ENCODE measurements around the gene RPS6KA1.

RPS6KA1 gene

DNA sequence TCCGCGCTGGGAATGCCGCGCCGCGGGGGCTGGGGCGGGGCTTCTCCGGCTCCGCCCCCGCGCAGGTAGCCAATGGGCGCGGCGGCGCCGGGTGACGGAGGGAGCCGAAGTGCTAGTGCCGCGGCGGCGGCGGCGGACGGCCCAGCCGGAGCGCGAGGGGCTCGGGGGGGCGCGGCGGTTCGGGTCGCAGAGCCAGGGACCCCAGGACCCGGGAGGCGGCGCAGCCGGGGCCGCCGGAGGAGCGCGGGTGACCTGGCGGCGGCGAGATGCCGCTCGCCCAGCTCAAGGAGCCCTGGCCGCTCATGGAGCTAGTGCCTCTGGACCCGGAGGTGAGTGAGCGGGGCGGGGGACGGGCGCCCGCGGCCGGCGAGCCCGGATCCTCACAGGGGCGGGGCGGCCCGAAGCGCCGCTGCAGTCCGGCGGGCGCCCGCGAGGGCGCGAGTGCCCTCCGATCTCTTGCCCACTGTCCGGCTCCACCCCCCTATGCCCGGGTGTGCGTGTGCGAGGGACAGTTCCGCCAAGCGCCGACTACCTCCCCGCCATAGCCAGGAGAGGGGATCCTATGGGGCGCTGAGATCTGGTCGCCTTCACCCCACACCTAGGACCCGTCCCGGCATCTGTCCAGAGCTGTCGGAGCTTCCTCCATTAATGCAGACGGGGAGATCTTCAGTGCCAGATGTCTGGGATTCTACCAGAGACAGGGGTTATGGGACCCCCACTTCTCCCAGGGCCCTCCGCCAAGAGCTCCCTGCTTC is at the start of gene RPS6KA1:
RPS6KA1 (plus strand) TSS at position 107 of the 755 bp plus-strand sequence; CDS start at position 267, 160 bp downstream.
- peak within 1 kb of the TSS; percentile 79 for H3K9ac ChIP-seq (ENCODE audit: insufficient read length)
- no peak for DNase-seq (ENCODE audit: low read depth, low spot score)
- TF ChIP-seq EZH2 (IDR thresholded peaks at IDR 0.05) (no peak), FOXP2 (optimal IDR thresholded peaks at IDR 0.05; ENCODE audit: control extremely low read depth, extremely low read length, insufficient read depth) (no peak), POLR2AphosphoS5 (IDR thresholded peaks at IDR 0.05; ENCODE audit: borderline replicate concordance, low read depth, low read length) (no peak)
- H3K27ac ChIP-seq: no peak within 1 kb of the TSS
- no peaks in the 10 kb centered on the region for H3K36me3 ChIP-seq (ENCODE audit: insufficient read depth, low read length)
- peak within 1 kb of the TSS; percentile 84 for H3K4me3 ChIP-seq
- H3K9me3 ChIP-seq (ENCODE audit: low read depth, low read length): no peaks in the 10 kb centered on the region

DNA sequence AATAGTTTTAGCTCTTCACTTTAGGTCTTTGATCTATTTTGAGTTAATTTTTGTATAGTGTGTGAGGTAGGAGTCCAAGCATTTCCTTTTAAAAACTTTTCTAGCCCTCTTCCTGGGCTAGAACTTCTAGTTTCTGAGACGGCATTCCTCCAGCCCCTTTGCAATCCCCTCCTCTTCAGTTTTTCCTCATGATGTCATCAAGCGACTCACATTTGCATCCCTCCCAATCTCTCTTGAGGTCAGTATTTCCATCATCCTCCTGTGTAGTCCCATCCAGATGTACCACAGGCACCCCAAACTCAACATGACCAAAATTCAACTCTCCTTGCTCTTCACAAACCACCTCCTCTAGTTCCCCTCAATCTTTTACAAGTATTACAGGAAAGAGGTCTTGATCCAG is 46.6 kb upstream of the RPS6KA1 start:
- H3K4me3 ChIP-seq: no peak overlapping the region
- peaks cover 11% of the 10 kb centered on the region; the same call in 1 of the 2 replicates for H3K36me3 ChIP-seq (ENCODE audit: insufficient read depth, low read length)
- peak overlapping the region; percentile 42; the same call in 1 of the 2 replicates for H3K27ac ChIP-seq
- no peak for TF ChIP-seq POLR2AphosphoS5 (IDR thresholded peaks at IDR 0.05; ENCODE audit: borderline replicate concordance, low read depth, low read length)
- no peak for TF ChIP-seq FOXP2 (optimal IDR thresholded peaks at IDR 0.05; ENCODE audit: control extremely low read depth, extremely low read length, insufficient read depth)
- no peak for TF ChIP-seq EZH2 (IDR thresholded peaks at IDR 0.05)
- no peaks in the 10 kb centered on the region for H3K9me3 ChIP-seq (ENCODE audit: low read depth, low read length)
- H3K9ac ChIP-seq (ENCODE audit: insufficient read length): no peak overlapping the region
- no peak for DNase-seq (ENCODE audit: low read depth, low spot score)

DNA sequence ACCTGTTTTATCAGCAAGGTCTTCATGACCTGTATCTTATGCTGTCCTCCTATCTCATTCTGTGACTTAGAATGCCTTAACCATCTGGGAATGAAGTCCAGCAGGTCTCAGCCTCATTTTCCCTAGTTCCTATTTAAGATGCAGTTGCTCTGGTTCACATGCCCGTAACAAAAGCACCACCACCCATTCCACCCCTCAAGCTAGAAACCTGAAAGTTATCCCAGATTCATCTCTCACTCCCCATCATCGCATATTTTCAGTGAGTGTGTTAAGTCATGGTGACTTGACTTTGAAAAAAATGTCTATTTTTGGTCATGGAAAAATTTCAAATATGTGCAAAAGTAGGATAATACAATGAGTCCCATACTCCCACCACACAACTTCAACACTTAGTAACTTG is 45.6 kb upstream of the RPS6KA1 start:
- no peak for DNase-seq (ENCODE audit: low read depth, low spot score)

DNA sequence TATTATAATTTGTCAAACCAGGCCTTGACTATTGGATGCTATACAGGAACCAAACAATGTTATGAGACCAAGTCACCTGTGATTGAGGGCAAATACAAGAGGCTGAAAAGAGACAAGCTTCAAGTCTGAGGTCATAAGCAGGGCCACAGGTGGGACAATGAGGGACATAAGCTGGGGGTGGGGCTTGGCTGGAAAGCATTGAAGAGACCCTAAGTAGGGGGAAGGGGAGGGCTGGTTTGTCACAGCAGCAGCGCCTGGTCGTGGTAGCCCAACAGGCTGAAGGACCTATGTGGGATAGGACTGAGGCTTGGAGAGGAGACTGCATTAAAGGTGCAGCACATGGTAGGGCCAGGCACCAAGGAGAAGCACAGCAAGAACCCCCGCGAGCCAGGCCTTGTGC is 39.4 kb upstream of the RPS6KA1 start:
- Histone ChIP-seq H3K4me3 (no peak overlapping the region), H3K9me3 (ENCODE audit: low read depth, low read length) (no peaks in the 10 kb centered on the region), H3K36me3 (ENCODE audit: insufficient read depth, low read length) (no peaks in the 10 kb centered on the region), H3K27ac (no peak overlapping the region), H3K9ac (ENCODE audit: insufficient read length) (no peak overlapping the region)
- no peak for DNase-seq (ENCODE audit: low read depth, low spot score)
- TF ChIP-seq EZH2 (IDR thresholded peaks at IDR 0.05): no peak
- TF ChIP-seq FOXP2 (optimal IDR thresholded peaks at IDR 0.05; ENCODE audit: control extremely low read depth, extremely low read length, insufficient read depth): no peak
- TF ChIP-seq POLR2AphosphoS5 (IDR thresholded peaks at IDR 0.05; ENCODE audit: borderline replicate concordance, low read depth, low read length): no peak

More for the DNA sequence above, 45.6 kb upstream of the RPS6KA1 start:
- Histone ChIP-seq H3K36me3 (ENCODE audit: insufficient read depth, low read length) (peaks cover 6% of the 10 kb centered on the region; the same call in 1 of the 2 replicates), H3K4me3 (no peak overlapping the region), H3K9ac (ENCODE audit: insufficient read length) (no peak overlapping the region), H3K9me3 (ENCODE audit: low read depth, low read length) (no peaks in the 10 kb centered on the region), H3K27ac (no peak overlapping the region)
- TF ChIP-seq EZH2 (IDR thresholded peaks at IDR 0.05) (no peak), POLR2AphosphoS5 (IDR thresholded peaks at IDR 0.05; ENCODE audit: borderline replicate concordance, low read depth, low read length) (no peak), FOXP2 (optimal IDR thresholded peaks at IDR 0.05; ENCODE audit: control extremely low read depth, extremely low read length, insufficient read depth) (no peak)

DNA sequence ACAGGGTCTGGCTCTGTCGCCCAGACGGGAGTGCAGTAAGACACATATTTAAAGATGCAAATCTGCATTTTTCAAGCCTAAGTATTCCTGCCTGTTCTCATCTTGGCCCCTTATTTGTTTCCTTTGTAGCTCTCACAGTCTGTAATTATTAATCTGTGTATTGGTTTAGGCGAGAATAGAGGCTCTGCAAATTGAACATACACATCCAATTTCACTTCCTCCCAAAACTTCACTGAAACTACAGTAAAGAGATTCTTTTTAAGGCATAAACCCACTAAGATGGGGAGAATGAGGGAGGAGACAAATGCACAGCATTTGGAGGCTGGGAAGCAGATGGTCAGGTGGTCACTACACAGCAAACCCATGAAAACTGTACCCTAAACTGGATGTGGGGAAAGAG is 36.3 kb upstream of the RPS6KA1 start:
- no peaks in the 10 kb centered on the region for H3K36me3 ChIP-seq (ENCODE audit: insufficient read depth, low read length)
- H3K9me3 ChIP-seq (ENCODE audit: low read depth, low read length): no peaks in the 10 kb centered on the region
- DNase-seq (ENCODE audit: low read depth, low spot score): no peak
- no peak overlapping the region for H3K9ac ChIP-seq (ENCODE audit: insufficient read length)
- no peak overlapping the region for H3K4me3 ChIP-seq
- TF ChIP-seq POLR2AphosphoS5 (IDR thresholded peaks at IDR 0.05; ENCODE audit: borderline replicate concordance, low read depth, low read length): no peak
- TF ChIP-seq EZH2 (IDR thresholded peaks at IDR 0.05): no peak
- no peak for TF ChIP-seq FOXP2 (optimal IDR thresholded peaks at IDR 0.05; ENCODE audit: control extremely low read depth, extremely low read length, insufficient read depth)
- no peak overlapping the region for H3K27ac ChIP-seq

DNA sequence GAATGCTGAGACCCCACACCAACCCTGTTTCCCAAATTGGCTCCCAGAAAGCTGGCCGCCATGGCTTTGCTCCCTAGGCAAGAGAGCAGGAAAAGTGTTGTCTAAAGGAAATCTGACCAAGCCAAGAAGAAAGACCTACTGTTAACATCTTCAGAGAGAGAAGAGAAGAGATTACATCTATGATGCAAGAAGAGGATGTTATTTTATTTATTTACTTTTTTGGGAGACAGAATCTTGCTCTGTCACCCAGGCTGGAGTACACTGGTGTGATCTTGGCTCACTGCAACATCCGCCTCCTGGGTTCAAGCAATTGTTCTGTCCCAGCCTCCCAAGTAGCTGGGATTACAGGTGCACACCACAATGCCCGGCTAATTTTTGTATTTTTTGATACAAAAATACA is 35.6 kb upstream of the RPS6KA1 start:
- TF ChIP-seq EZH2 (IDR thresholded peaks at IDR 0.05) (no peak), POLR2AphosphoS5 (IDR thresholded peaks at IDR 0.05; ENCODE audit: borderline replicate concordance, low read depth, low read length) (no peak), FOXP2 (optimal IDR thresholded peaks at IDR 0.05; ENCODE audit: control extremely low read depth, extremely low read length, insufficient read depth) (no peak)
- DNase-seq (ENCODE audit: low read depth, low spot score): no peak
- Histone ChIP-seq H3K4me3 (no peak overlapping the region), H3K9me3 (ENCODE audit: low read depth, low read length) (no peaks in the 10 kb centered on the region), H3K9ac (ENCODE audit: insufficient read length) (no peak overlapping the region), H3K27ac (no peak overlapping the region), H3K36me3 (ENCODE audit: insufficient read depth, low read length) (no peaks in the 10 kb centered on the region)

DNA sequence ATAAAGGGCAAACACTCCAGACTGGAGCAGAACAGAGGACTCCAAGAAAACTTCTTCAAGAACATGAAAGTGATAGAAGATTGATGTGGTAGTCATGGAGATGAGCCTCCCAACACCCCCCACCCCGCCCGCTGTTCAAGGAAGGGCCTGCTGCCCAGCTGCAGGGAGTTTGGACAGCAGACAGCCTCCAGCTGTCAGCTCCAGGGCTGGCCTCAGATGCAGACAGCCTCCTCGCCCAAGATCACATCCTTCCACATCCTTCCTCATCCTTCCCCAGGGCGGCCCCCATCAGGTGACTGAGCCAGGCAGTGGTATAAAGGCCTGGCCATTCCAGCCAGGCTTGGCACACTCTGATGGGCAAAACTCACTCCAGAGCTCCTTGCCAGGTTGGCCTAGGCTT is 32.7 kb upstream of the RPS6KA1 start:
- DNase-seq (ENCODE audit: low read depth, low spot score): no peak
- Histone ChIP-seq H3K9me3 (ENCODE audit: low read depth, low read length) (no peaks in the 10 kb centered on the region), H3K4me3 (no peak overlapping the region), H3K36me3 (ENCODE audit: insufficient read depth, low read length) (no peaks in the 10 kb centered on the region), H3K27ac (no peak overlapping the region), H3K9ac (ENCODE audit: insufficient read length) (no peak overlapping the region)
- TF ChIP-seq FOXP2 (optimal IDR thresholded peaks at IDR 0.05; ENCODE audit: control extremely low read depth, extremely low read length, insufficient read depth) (no peak), POLR2AphosphoS5 (IDR thresholded peaks at IDR 0.05; ENCODE audit: borderline replicate concordance, low read depth, low read length) (no peak), EZH2 (IDR thresholded peaks at IDR 0.05) (no peak)

DNA sequence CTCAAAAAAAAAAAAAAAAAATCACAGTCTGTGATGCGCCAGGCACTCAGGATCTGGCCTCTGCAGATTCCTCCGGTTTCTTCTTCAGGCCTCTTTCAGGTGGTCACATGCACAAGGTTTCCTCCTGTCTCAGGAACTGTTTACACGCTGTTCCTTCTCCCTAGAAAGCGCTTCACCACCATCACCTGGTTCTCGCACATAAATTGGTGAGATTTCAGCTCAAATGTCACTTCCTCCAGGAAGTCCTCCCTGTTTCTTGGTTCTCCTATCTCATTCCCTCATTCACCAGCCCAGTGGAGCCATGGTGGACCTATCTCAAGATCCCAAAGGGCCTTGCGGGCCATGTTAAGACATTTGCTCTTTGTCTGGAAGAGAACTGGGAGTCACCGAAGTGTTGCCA is 30.7 kb upstream of the RPS6KA1 start:
- Histone ChIP-seq H3K36me3 (ENCODE audit: insufficient read depth, low read length) (no peaks in the 10 kb centered on the region), H3K9ac (ENCODE audit: insufficient read length) (no peak overlapping the region), H3K9me3 (ENCODE audit: low read depth, low read length) (no peaks in the 10 kb centered on the region), H3K27ac (no peak overlapping the region), H3K4me3 (no peak overlapping the region)
- TF ChIP-seq EZH2 (IDR thresholded peaks at IDR 0.05): no peak
- TF ChIP-seq POLR2AphosphoS5 (IDR thresholded peaks at IDR 0.05; ENCODE audit: borderline replicate concordance, low read depth, low read length): no peak
- no peak for TF ChIP-seq FOXP2 (optimal IDR thresholded peaks at IDR 0.05; ENCODE audit: control extremely low read depth, extremely low read length, insufficient read depth)
- no peak for DNase-seq (ENCODE audit: low read depth, low spot score)
